C4-2B (cell line): Measurements from ENCODE around the gene SCTR.

Experiments
- H3K27ac ChIP-seq: fragments of 450-650 bp; 2 replicates; pipeline ENCODE4 v1.5.1; 2017
- ZFX ChIP-seq: fragments of 450-650 bp; IDR thresholded peaks from 2 replicates; pipeline ENCODE4 v1.6.1; 2017
- TF ChIP-seq, protein P1 (sequence below): fragments of 450-650 bp; conservative IDR thresholded peaks from 2 replicates; pipeline ENCODE4 v1.5.1; 2017; ENCODE audit warnings: mild to moderate bottlenecking

Gene SCTR

DNA sequence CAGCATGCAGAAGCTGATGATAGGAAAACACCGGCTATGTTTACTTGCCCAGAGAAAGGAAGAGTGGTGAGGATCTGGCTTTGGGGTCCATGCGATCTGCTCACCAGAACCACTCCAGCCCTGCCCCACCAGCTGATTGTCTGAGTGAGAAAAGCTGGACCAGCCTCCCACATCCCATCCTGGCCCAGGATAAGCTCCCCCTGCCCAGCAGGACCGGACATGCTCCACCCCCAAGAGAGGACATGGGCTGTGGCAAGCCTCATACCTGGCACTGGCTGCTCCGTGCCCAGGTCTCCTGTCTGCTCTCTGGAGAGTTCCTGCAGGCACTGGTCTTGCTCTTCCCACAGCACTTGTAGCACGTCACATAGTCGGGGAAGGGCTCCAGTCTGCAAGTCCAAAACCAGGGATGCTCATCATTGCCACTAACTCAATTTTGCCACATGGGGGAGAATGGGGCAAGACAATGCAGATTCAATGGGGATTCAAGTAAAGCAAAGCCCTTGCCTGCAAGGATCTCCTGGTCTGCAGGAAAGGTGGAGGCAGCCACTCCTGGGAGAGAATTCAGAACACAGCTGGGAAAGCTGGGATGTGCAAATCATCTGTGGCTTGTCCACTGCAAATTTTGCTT is 30.0 kb downstream of the SCTR start:
- H3K27ac ChIP-seq = no peak overlapping the region
- no peak for TF ChIP-seq ZFX
- TF ChIP-seq, protein P1, sequence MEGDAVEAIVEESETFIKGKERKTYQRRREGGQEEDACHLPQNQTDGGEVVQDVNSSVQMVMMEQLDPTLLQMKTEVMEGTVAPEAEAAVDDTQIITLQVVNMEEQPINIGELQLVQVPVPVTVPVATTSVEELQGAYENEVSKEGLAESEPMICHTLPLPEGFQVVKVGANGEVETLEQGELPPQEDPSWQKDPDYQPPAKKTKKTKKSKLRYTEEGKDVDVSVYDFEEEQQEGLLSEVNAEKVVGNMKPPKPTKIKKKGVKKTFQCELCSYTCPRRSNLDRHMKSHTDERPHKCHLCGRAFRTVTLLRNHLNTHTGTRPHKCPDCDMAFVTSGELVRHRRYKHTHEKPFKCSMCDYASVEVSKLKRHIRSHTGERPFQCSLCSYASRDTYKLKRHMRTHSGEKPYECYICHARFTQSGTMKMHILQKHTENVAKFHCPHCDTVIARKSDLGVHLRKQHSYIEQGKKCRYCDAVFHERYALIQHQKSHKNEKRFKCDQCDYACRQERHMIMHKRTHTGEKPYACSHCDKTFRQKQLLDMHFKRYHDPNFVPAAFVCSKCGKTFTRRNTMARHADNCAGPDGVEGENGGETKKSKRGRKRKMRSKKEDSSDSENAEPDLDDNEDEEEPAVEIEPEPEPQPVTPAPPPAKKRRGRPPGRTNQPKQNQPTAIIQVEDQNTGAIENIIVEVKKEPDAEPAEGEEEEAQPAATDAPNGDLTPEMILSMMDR = no peak

DNA sequence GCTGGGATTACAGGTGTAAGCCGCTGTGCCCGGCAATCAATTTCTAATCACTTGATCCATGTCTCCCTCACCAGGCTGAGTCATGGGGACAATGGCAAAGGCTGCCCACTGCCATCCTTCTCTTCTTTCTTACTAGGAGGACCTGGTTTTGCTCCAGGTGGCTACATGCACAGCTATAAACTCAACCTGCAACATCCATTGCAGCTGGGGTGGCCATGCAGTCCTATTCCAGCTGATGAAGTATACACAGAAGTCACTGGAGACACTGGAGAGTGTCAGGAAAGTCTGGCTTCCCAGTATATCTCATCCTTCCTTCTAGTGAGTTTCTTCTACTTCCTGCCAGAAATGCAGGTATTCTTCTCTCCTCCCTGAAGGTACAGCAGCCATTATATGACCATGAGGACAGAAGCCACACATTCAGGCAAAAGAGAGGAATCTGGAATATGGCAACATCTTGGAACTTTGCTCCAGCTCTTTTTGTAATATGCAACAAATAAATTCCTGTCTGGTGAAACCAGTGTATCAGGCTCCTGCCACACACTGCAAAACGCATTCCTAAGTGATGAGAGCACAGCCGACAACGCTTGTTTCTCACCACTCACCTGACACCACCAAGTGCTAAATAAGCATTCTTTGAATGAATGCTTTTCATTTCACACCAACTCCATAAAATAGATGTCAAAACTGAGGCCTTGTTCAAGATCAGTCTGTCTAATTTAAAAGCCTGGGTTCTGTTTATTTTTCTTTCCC is 32.3 kb downstream of the SCTR start:
- peak overlapping the region; percentile 13; the same call in 1 of the 2 replicates for H3K27ac ChIP-seq
- no peak for TF ChIP-seq ZFX
- TF ChIP-seq, protein P1 = no peak

DNA sequence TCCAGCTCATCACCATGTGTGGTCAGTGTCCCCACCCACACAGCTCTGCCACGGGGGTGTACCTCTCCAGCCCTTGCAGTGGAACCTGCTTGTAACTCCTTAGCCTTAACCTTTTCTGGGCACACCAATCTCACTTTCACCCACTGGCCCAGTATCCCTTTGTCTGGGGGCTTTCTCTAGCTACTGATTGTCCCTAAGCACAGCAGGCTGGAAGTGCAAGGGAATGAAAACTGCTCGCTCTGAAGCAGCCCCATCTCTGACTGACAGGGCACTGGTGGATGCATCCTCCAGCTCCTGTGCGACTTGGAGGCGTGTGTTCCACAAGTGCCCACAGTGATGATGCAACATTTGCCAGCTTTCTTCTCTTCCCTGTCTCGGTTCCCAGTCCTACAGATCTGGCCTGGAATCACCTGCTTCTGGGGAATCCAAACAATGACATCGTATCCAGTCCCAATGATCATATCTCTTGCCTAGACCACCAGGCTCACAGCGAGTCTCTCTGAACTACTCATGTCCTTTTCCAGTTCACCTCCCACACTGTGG is 33.6 kb downstream of the SCTR start:
- no peak overlapping the region for H3K27ac ChIP-seq
- TF ChIP-seq, protein P1 = no peak
- TF ChIP-seq ZFX = no peak

DNA sequence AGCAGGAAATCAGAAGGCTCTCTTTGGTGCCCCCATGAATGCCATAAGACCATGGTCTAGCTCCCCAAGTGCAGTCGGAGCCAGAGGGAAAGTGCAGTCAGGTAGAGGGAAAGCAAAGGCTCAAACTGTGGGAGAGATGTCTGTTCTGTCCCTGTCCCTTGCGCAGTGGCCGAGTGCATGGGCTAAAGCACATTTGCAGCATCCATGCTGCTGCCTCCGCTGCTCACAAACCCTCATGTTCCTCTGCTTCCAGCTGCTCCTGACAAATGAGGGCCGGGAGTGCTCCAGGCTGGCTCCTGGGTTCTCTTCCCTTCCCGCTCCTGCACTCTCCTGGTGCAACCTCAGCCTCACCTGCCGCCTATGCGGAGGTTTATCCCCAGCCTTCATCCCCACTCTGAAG is 34.2 kb downstream of the SCTR start:
- H3K27ac ChIP-seq = no peak overlapping the region
- no peak for TF ChIP-seq ZFX
- TF ChIP-seq, protein P1 = no peak

DNA sequence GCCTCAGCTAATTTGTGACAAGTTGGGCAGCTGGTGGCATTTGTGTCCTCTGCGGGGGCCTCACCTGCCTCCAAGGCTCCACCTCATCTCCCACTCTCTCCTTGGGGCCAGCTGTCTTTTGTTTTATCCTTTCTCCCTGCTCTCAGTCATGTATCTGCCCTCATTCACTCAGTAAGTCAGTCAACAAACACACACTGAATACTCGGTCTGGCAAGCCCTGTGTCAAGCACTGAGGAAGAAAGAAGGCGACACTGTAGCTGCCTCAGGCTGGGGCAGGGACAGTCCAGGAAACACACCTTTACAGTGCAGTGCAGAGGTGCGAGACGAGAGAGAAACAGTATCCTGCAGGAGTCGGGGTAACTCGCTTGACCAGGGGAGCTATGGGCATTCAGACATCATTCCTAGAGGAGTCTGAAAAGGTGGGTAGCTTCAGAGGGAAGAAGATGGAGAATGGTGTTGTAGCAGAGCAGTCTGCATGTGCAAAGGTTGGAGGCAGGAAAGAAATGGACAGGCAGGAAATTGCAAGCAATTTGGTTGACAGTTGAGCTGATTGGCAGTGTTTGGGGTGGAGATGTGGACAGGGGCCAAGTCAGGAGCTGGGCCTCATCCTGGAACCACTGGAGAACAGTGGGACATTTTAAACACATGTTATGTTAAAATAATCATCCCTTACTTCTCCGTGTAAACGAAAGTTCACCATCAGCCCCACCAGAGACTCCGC is 34.9 kb downstream of the SCTR start:
- H3K27ac ChIP-seq = no peak overlapping the region
- TF ChIP-seq ZFX = no peak
- TF ChIP-seq, protein P1 = no peak

DNA sequence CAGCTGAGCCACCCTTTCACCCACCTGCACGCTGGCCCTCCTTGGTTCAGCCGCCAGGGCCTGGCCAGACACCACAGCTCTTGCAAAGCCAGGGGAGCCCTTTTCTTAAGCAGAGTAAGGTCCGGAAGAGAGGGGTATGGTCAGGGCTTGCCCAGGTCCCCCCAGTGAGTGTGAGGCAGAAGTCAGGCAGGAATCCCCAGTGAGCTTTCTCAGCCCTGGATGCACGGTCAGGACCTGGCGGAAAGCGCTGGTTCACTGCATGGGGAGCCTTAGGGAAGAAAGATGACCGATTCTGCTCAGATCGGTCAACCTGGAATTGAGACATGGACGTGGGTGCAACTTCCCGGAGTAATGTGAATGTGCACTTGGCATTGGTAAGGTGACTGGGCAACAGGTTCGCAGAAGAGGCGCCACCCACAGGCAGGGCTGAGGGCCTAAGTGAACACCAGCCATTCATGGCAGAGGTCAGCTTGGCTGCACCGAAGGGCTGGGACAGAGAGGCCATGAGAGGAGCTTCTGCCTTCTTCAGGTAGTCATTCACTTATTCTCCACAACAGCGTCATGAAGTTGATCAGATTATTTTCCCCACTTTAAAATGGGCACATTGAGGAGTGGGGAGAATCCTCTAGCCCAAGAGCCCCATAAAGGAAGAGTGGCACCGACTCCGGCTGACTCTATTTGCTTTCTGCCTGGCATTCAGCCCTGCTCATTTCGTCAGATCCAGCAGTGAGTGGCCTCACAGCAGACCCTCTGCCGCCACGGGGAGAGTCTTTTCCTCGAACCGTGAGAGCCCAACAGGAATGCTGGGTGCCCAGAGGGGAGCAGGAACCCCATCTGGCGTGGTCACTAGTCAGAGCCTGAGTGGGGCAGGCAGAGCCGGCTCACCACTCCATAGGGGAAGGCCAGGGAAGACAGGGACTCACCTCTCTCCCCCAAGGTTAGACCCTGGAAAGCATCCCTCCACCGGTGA is 35.8 kb downstream of the SCTR start:
- no peak for TF ChIP-seq ZFX
- TF ChIP-seq, protein P1 = no peak
- no peak overlapping the region for H3K27ac ChIP-seq
